HK-2 (cell line): ENCODE measurements around the gene RASA3.
"Not testable (repeated sequence)": the region's sequence is repeated elsewhere in the genome, so short reads cannot be mapped to it uniquely, and the experiment has no call there.

Experiments
- DNase-seq: peaks from one replicate; pipeline ENCODE4 v3.0.0-alpha.2; 2018; ENCODE audit not compliant: unreplicated experiment

RASA3 gene

DNA sequence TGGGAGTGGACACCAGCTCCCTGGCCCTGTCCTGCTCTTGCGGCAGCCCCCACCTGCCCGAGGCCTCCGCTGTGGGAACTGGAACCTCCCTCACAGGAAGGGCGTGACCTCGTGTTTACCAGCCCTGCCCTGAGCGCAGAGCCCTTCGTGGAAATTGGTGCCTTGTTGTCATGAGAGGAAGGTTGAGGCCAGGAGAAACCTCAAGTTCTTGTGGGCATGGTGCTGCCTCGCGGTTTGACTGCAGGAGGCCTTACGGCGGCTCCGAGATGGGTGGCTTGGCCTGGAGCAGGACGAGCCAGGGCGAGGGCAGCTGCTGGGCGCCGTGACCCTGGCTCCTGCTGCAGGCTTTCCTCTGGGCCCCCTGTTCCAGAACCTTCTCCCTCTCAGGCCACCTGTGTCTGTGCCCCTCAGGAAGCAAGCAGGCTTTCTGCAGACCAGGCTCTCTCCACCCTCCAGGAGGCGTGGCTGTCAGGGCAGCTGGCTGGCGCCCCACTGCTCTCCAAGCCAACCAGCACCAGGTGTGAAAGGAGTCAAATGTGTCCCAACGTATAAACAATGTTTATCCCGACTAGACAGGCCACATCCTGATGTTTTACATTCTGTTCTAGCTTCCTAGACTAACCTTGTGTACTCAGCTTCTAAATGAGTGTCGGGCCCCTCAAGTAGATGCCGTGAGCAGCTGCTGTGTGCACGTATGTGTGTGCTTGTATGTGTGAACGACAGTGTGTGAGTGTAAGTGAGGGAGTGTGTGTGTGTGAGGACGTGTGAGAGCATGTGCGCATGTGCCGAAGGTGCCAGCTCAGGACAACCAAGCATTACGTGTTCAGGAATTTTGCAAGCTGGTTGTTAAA, 10.4 kb upstream of the RASA3 start:
- no peak for DNase-seq

DNA sequence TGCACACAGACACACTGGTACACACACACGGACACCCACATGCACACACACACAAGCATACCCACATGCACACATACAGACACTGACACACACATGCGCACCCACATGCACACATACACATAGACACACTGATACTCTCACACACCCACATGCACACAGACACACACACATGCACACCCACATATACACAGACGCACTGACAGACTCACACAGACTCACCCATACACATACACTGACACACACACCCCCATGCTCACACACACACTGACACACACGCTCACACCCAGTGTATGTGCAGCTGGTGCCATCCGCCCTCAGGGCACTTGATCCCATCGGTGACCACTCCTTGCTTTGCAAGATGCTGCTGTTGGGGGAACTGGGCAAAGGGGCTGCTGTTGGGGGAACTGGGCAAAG, 9.7 kb upstream of the RASA3 start:
- DNase-seq = no peak

DNA sequence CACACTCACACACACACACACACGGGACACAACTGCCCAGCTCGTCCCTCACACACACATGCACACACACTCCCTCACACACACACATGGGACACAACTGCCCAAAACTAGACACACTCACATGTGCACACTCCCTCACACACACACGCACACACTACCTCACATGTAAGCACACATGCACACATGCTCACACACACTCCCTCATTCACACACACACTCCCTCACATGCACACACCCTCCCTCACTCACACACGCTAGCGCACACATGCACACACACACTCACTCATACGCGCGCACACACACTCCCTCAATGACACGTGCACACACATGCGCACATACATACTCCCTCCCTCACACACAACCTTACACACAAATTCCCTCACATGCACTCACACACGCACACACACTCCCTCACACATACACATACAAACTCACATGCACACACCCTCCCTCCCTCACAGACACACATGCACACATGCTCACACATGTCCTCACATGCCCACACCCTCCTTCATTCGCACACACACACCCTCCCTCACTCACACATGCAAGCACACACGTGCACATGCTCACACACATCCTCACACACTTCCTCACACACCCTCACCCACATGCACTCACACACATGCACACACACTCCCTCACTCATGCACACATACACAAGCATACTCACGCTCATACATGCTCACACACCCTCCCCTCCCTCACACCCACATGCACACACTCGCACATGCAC, 9.0 kb upstream of the RASA3 start:
- no peak for DNase-seq

DNA sequence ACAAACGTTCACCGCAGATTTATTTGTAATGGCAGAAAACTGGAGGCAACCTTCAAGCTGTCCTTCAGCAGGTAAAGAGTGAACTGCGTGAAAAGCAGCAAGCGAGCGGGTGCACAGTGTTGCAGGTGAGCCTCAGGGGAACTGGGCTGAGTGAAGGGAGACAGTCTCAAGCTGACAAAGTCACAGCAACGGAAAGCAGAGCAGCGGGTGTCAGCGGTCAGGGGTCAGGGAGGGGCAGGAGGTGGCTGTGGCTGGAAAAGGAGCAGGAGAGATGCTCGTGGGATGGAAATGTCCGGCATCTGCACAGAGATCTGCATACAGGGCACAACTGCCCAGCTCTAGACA, 8.5 kb upstream of the RASA3 start:
- no peak for DNase-seq

DNA sequence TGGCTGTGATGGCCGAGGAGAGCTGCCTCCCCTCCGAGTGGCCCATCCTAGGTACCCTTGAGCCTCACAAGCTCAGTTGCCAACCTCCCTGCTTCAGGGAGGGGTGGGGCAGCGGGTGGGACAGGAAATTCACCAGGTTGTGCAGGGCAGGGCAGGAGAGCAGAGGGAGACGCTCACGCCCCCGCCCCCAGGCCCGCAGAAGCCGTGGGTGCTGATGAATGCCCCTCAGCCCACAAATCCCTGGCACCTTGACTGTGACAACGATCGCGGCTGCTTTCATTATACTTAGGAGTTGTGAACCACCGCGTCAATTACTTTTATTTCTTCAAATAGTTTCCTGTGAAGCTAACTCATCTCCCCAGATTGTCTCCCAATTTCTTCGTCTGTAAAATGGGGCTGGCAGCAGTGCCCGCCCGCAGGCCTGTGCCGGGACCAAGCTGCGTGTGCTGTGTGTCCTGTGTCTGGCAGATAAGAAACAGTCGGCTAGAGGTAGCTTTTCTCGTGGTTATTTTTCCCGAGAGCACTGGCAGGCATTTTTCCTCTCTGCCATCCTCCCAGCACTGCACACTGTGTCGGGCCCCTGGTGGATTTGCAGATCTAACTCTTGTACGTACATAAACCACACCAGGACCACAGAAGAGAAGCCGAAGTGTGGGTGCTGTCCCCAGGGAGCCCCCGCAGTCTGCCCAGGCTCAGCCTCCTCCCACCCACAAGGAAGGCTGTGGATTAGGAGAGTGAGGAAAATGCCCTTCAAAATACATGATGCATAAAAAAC, 7.9 kb upstream of the RASA3 start:
- no peak for DNase-seq

DNA sequence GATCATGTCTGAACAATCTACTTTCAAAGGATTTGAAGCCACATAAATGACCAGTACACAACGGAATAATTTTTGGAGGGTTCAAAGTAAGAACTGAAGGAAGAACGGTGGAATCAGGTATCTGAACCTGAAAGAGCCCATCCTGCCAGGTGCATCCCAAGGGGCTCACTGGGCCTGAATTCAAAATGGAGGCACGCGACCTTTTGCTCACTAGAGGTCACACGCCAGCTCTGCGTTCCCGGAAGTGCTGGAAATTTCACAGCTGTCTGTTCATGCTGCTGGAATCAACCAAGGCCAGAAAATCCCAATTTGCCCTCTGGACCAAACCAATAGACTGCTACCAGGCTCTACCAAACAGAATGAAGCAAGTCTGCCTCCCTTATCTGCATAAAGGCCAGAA, 4.2 kb upstream of the RASA3 start:
- DNase-seq = no peak

DNA sequence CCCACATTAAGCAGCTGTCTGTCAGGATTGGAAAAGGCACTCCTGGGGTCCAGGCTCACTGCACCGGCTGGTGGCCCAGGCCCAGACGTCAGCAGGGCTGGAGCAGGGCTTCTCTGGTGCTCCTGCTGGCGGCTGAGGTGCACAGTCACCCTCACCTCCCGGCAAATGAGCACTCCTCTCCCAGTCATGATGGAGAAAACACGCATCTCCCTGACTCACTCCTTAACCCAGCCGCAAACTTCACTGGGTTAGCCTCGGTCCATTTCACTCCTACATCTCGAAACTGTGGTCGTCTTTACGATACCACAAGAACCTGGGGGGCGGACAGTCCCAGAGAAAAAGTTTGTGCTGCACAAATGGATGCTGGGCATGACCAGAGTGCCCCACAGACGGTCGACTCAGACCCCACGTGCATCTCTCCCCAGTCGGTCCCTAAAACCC, 3.3 kb upstream of the RASA3 start:
- DNase-seq = peak; percentile 34

DNA sequence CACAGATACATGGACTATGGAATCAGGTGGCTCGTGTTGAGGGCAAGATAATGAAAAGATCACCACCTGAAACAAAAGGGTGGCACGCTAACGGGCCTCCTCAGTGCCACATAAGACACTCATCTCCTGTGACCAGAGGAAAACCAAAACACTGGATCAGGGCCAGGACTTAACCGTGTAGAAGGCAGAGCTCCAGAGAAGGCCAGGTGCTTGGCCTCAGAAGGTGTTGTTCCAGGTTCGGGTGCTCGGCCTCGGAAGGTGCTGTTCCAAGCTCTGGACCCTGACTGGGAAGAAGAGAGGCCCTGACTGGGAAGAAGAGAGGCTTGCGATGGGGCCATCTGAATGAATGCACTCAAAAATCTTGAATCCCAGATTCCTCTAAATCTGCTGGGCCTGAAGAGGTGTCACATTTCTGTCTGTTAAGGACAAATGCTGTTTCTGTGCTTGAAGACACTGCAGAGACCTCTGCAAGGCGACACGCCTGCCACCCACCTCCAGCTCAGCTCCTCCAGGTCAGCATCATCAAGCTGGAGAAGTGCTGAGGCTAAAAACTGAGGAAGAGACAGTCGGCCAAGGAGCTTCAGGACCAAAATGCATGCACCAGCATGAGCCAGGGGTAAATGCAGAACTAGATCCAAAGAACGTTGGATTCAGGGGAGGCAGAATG, 2.7 kb upstream of the RASA3 start:
- DNase-seq = no peak

DNA sequence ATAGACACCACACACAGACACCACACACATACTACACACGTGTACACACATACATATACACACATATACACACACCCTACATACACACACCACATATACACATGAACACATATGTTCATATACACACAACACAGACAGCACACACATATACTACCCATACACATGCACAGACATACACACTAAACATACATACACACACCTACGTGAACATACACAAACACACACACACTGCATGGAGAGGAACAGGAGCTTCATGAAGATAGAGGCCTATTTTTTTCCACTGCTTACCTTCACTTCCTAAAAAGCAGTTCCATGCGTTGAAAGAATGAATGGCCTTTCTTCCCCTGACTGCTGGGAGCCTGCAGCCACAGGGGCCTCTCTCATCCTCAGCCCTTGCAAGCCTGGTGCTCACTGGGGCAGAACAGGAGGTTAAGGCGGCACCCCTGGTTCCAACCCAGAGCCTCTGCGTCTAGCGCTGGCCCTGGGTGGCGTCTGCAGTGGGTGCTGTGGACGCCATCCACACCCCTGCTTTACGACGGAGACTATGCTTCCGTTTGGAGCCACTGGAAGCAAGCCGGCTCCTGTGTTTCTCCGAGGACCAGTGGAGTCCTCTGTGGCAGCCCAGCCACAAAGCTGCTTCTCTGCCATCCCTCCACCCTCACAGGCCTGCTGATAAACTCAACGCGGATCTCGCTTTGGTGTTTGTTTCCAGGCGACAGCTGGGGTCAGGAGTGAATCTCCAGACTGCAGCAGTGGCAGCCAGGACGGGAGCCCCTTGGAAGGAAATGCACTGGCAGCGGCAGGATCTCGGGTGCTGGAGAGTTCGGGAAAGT, 1.9 kb upstream of the RASA3 start:
- DNase-seq = peak; percentile 65

DNA sequence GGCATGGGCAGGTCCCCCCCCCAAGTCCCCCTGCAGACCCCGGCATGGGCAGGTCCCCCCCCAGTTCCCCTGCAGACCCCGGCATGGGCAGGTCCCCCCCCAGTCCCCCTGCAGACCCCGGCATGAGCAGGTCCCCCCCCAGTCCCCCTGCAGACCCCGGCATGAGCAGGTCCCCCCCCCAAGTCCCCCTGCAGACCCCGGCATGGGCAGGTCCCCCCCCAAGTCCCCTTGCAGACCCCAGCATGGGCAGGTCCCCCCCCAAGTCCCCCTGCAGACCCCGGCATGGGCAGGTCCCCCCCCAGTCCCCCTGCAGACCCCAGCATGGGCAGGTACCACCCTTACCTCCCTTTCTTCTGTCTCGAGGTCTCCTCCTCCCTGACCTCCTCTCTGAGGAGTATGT, 1.1 kb upstream of the RASA3 start:
- not testable (repeated sequence) for DNase-seq

DNA sequence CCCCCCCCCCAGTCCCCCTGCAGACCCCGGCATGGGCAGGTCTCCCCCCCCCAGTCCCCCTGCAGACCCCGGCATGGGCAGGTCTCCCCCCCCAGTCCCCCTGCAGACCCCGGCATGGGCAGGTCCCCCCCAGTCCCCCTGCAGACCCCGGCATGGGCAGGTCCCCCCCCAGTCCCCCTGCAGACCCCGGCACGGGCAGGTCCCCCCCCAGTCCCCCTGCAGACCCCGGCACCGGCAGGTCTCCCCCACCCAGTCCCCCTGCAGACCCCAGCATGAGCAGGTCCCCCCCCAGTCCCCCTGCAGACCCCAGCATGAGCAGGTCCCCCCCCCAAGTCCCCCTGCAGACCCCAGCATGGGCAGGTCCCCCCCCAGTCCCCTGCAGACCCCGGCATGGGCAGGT, 703 bp upstream of the RASA3 start:
- DNase-seq = not testable (repeated sequence)

DNA sequence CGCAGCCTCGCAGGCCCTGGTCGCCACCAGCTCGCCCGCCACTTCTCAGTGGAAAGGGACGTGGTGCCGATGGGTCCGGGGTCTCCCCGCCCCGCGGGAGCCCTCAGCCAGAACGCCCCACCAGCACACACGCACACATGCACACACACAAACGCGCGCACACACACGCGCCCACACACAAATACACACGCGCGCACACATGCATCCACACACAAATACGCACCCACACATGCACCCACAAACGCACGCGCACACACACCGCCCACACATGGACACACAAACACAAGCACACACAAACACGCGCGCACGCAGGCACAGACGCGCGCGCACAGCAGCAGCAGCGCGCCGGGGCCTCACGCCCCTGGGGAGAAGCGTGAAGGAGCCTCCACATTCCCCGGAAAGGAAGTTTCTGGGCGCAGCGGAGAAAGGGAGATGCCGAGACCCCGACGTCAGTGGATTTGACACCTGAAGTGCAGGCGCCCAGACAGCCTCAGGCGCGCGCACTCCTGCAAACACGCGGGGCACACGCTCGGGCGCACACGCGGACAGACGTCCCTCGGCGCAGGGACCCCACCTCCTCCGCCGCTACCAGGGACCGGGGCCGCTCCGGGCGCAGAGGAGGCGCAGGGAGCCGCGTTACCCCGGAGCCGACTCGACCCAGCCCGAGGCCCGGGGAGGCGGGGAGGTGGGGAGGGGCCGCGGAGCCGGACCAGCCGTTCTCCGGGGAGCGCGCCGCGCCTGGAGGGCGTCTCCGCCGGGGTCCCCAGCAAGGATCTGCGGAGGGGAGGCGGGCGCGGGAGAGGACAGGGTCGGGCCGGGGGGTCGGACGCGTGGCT, 622 bp downstream of the RASA3 start:
- no peak for DNase-seq

DNA sequence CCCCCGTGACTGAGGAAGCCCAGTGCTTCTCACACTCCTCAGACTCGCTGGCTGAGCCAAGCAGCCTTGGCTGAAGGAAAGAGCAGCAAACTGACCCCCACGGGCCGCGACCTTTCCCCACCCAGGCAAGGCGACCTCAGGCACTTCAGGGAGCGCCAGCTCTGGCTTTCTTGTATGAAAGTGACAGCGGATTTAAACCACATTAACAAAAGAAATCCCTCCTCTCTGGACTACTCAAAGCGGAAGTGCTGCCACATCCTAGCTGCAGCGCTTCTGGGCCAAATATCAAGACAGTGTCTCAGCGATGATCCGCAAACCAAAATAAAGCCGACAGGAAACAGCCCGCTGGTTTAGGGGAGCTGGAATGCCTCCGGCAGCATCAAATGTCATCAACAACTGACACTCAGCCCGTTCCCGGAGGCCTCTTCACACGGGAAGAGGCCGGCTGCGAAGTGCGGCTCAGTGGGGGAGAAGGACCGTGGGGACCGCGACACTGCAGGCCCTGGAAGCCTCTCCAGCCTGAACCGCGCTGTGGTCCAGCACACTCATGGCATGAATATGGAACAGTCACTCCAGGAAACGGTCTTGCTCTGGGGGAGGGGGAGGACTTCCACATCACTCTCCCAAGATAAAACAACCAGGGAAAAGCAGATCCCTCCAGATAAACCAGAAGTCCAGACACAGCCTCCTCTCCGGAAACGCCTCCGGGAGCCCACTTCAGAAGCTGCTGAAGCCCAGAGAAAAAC, 1.4 kb downstream of the RASA3 start:
- DNase-seq = peak; percentile 72

DNA sequence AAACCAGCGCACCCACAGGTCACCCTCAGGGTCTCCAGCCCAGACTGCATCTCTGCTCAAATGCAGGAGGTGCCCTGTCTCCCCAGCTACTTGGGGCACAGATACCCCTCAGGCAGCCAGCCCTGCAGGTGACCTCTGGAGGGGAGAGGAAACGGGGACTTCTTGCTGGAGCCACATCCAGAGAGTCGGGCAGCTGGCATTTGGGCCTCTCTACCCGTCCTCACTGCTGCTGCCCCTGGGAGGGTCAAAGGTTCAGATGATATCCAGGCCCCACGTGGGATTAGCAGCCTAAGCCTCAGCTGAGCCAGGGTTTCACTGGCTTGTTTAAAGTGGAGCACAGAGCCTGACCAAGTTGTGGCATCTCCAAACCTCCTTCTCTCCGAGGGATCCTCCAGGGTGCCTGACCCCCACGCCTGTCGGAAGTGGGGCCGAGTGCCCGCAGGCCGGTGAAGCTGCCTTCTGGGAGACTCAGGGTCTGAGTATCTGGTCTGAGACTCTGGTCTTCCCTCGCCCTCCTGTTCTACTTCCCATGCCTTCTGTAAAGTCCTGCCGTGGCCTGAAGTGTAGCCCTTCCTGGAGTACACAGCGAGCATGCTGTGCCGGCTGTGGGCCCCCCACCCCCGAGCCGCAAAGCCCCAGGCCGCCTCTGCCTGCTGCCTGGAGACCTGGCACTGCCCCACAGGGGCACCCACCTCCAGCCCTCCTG, 2.1 kb downstream of the RASA3 start:
- no peak for DNase-seq

DNA sequence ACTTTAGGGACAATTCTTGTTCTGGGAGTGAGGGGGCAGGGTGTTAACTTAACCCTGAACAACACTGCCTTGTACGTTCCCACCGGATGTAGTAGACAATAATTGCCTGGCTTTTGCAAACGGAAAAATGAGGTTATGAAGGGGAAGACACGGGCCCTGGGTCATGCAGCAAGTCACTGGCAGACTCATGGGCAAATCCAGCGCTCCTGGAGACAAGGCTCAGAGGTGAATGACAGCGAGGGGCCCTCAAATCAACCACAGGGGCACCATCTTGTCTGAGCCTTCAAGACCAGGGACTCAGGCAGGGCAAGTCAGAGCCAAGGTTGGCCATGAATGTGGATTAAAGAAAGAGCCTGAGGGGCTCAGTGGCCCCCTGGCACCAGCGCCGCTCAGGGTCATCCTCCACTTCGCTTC, 2.8 kb downstream of the RASA3 start:
- no peak for DNase-seq

DNA sequence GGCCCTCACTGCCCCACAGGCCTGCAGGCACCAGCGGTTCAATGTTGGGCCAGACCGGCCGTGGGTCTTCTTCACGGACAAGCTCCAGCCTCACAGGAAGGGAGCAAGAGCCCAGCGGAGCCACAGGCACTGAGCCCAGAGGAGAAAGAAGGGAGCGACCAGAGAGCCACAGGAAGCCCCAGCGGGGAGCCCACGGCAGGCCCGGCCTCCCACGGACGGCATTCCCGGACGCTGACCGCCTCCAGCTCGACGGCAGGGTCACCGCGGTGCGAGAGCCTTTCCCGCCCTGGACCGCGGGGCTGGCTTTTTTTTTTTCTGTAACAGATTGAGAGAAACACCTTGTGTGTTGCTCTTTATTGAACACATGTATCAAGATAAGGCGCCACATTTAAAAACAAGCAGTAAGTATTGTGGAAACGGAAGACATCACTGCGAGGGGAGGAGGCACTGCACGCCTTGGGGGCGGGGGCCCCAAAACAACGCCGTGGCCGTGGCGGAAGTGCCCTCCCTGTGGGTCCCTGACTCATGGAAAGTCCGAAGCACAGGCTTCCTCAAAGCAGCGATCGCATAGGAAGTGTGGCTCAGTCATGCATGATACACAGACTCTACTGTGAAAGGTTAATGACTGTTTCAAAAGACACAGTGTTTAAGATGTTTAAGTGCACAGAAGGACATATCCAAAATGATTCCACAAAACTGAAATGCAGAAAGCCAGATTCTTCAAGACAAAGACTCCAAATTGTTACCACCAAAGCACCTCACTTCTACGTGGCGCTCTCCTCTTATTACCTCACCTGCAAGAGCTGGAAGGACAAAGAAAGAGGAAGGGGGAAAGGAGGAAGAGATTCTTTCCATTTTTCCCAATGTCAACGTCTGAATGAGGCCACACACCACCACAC, 3.5 kb downstream of the RASA3 start:
- peak; percentile 71 for DNase-seq

DNA sequence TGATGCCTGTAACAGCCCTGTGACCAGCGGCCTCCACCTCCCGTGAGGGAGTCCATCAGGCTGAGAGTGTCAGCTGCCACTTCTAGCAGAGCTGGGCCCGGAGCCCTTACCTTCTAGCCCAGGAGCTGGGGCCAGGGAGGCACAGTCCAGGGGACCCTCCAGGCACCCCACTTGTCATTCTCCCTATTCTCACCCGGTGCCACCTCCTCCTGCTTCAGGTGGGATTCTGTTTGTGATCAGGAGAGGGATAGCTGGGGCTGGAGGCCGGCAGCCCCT, 4.1 kb downstream of the RASA3 start:
- no peak for DNase-seq
